Ureter (tissue), 1 donor: Measurements from ENCODE around the gene TBC1D5. TPM values are rescaled to one million over a fixed set of nuclear protein-coding genes. Genes with fewer than 3 reads are reported as not detected.

ENCODE experiments used
- DNase-seq: peaks from one replicate; pipeline ENCODE4 v3.0.0-alpha.2; 2020; ENCODE audit warnings: low spot score
- total RNA-seq: library from RNA; stranded (reverse); gene quantifications from one replicate; pipeline ENCODE4 v1.2.4, GENCODE V29; 2023
- donor health status: DM: yes; HTN: yes; CAD: no.

TBC1D5 gene
- total RNA-seq, 1 donor from 2014 or later: 87.1 TPM

DNA sequence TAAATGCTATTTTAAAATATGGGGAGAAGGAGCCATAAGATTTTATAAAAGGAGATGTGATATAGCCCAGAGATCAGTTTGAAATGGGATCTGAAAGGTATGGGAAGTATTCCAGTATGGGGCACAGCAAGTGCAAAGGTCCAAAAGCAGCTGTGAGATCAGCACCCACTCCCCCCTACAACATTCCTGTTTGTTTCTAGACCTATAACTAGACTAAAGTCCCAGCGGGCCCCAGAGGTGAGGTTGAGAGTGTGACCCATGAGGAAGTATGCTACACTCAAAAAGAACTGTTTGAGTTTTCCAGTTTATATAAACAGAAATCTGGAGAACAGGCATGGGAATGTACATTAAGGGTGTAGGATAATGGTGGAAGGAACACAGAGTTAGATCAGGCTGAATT lies 152.5 kb downstream of the TBC1D5 start:
- DNase-seq: no peak

DNA sequence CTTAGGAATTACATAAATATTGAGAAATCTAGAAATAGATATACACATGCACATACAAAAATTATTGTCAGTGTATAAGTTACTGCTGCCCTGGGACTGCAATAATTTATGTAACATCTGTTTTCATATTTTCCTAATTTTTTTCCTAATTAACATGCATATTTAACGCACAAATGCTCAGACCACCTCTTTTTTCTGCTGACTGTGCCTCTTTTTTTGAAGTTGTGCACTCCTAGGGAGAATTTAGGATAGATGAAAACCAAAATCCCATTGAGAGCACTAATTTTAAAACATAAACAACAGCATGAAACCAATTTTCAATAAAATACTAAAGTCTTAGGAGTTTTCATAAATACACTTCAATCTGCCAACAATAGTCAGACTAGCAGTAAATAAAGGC lies 154.0 kb downstream of the TBC1D5 start:
- no peak for DNase-seq

DNA sequence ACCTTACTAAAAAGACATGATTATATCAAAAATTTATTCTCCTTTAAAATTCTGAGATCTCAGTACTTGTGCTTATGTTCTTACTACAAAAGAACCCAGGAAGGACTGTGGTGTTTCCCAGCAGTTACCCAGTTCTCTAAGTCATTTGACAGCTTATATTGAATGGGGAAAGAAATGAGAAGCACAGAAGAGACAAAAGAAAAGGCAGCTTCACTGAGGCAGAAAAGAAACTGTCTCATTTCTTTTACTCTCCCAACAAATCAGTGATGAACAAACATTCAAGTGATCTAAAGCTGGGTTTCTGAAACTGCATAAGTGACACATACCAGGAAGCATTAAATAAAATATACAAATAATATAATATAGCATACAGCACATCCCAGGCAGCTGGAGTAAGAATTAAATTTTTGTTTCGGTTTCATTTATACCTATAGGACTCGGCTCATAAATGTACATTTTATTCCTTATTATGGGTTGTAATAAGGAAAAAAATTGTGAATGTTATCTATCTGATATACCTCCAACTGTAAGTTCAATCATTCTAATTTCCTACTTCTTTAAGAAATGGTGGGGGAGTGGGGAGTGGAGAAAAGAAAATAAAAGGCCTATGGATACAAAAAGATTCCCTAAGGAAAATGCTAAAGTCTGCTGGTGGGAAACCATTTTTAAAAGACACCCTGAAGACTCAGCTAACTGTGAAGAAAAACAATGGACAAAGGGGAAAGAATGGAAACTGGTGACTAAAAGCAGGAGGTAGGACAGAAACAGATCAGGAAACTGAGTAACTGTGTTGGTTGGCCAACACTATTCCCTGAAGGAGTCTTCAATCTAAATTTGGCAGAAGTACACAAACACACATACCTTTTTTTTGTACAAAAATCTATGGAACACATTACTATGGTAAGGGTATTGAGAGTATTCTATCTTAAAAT lies 156.8 kb downstream of the TBC1D5 start:
- DNase-seq: no peak

DNA sequence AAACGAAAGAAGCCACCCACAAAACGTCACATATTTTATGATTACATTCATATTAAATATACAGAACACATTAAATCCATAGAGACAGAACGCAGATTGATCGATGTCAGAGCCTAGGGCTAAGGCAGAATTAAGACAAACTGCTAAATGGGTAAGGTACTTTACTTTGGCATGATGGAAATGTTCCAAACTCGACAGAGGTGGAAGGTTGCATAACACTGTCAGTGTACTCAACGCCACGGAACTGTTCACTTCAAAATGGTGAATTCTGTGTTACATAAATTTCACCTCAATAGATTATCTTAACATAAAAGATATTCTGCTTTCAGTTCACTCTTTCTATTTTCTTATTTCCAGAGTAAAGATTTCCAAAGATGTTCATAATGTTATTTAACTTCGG lies 158.4 kb downstream of the TBC1D5 start:
- no peak for DNase-seq

DNA sequence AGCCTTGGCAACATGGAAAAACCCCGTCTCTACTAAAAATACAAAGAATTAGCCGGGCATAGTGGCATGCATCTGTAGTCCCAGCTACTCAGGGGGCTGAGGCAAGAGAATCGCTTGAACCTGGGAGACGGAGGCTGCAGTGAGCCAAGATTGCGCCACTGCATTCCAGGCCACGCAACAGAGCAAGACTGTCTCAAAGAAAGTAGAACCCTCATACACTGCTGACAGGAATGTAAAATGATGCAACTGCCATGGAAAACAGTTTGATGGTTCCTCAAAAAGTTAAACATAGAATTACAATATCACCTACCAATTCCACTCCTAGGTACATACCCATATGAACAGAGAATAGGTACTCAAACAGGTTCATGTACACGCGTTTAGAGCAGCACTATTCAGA lies 158.9 kb downstream of the TBC1D5 start:
- DNase-seq: no peak

DNA sequence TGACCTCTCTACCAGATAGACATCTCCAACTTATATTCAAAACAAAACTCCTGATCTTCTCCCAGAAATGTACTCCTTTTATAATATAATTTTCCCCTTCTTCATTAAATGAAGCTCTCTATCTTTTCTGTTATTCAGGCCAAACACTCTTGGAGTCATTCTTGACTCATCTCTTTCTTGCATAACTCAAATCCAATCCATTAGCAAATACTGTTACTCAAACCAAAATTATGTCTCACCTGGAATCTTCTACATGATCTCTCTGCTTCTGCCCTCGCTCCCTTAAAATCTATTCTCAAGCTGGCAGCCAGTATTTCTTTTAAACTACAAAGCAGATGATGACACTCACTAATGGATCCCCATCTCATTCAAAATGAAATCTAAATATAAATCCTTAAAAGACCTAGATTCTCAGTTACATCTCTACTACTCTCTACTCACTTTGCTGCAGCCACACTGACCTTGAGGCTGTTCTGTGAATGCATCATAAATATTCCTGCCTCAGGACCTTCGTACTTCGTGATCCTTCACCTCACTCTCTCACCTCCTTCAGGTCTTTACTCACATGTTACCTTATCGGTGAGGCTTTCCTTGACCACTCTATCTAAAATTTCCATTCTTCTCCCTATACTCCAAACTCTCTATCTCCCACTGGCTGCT lies 160.9 kb downstream of the TBC1D5 start:
- no peak for DNase-seq

DNA sequence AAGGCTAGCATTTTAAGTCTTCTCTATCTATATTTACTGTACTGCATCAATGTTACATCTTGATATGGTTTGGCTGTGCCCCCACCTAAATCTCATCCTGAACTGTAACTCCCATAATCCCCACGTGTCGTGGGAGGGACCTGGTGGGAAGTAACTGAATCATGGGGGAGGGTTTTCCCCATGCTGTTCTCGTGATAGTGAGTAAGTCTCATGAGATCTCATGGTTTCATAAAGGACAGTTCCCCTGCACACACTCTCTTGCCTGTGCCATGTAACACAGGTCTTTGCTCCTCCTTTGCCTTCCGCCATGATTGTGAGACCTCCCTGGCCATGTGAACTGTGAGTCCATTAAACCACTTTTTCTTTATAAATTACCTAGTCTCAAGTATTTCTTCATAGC lies 161.5 kb downstream of the TBC1D5 start:
- no peak for DNase-seq

DNA sequence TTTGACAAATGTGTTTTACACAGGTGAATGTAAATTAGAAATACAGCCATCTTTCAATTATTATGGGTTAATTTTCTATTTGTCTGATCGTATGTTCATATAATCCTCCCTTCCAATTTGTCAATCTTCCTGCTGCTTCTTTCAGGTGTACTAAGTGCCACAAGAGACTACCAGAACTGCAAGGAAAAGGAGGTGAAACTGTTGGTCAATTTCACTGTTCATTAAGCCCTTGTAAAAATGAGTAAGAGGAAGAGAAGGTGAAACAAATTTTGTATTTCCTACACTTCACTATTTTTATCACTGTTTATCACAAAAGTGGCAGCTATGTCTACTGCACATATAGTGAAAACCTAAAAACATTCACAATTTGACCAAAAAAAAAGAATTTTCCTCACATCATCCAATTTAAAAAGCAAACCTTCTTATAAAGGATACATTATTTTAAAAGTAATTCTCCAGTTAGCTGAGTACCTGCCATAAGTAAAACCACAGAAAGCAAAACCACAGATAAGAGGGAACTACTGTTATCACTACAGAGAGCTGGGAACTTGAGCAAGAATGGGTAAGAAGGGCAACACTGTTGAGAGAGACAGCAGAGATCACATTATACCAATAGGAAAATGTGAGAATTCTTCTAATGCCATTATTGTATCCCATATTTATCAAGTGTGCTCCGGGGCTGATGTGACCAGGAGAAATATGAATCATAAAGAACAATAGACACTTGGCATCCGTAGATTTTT lies 163.0 kb downstream of the TBC1D5 start:
- no peak for DNase-seq

DNA sequence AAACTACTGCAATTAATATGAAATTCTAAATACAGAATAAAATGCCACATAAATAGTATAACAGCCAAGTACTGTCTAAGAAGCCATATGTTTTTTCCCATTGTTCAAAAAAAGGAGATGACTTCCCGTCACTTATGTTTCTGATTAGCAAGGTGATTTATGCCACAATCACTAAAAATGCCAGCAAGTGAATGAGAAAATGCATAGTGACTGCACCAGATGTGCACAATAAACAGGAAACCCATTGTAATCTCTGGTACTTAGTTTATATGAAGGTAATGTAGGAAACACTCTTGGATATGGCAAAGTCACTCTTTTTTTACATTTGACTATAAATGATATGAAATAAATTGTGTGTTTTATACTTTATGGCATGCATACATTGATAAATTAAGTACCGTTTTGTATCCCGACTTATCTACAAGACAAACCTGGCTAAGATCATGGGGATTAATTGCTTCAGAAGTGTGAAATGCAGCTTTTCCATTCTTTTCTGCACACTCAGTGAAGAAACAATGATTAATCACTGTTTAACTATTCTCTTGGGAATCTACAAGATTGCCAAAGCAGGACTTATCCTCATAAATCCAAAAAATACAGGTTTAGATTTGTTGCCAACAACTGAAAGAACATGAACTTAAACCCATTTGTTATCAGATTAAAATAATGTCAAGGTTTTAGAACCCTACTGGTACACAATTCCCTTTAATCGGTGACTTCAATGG lies 164.5 kb downstream of the TBC1D5 start:
- DNase-seq: no peak

DNA sequence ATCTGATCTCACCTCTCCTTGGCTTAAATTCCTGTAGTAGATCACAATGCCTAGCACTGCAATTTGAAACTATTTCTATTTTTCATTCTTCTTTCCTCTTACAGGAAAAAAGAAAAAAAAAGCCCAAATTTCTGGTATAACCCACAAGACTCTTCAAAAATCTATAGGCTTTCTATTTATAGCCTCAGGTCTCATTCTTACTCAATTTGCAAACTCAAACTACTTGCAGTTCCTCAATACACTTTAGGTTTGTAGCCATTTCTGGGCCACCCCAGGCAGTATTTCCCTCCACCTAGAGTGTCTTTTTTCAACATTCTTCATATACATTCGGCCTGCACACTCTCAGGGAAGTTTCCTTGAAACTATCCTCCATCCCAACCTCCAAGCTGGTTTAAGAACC lies 169.0 kb downstream of the TBC1D5 start:
- no peak for DNase-seq

DNA sequence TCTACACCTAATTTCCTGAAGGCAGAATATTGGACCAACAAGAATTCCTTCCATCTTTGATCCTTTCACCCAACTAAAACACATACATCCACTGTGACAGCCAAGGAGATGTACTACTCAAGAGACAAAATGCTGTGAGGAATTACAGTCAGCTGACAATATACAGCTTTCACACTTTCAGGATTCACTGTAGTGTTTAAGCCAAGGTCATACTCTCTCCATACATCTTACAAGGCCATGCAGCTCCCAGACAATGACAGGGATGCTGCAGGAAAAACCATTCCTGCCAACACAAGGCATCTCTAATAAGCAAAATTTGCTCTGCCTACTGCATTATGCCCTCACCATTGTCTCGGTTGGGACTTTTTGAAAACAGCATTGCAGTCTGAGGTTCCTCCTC lies 170.7 kb downstream of the TBC1D5 start:
- DNase-seq: no peak

DNA sequence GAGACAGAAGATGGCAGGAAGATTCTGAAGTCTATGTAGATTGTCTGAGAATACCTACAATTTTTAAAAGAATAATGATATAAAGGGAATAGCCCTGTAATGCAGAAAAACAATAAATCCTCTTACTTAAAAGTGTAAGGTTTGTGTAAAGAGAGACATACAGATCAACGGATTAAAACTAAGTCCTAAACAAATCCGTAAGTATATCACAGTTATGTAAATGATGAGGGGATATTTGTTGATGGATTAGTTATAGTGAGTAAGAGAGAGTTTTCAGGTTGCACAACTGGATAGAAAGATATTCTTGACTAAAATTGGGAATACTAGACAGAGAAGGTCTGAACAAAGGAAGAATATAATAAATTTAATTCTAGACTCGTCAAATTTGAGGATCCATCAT lies 179.6 kb downstream of the TBC1D5 start:
- no peak for DNase-seq

DNA sequence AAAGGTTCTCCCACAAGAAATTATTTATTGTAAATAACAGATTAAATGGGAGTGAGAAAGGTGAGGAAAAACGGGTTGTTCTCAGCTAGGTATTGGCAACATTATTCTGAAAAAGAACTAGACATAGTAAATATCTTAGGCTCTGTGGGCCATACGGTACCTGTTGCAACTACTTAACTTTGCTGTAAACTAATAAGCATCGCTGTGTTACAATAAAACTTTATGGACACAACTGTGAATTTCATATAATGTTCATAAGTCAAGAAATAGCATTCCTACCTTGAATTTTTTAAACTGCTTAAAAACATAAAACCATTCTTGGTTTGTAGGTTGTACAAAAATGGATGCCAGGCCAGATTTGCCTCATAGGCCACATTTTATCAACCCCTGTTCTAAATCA lies 183.9 kb downstream of the TBC1D5 start:
- no peak for DNase-seq

DNA sequence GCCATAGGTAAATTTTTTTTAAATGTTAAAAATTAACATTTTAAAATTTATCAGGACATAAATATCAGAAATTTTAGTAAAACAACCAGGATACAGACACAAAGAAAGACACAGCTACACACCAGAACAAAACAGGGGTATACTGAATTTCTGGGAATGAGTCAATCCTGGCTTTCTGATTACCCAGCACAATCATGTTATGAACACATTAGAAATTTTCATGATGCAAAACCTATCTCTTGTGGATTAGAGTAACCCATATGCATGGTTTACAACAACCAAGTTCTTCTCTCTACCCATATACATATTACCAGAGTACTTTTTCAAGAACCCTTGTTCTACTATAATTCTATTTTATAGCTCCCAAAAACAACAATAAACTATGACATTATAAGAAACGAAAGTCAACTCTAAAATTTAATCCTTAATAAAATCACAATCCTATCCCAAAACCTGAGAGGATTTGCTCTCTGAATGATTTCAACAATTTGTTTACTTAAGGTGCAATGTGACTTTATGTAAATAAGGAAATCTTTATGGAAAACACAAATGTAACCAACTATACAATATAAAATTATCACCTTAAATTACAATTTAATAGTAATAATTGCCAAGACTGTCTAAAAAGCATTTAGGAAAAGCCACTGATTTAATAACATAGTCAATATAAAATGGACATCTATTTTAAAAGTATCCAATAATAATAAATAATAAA lies 184.5 kb downstream of the TBC1D5 start:
- DNase-seq: no peak

DNA sequence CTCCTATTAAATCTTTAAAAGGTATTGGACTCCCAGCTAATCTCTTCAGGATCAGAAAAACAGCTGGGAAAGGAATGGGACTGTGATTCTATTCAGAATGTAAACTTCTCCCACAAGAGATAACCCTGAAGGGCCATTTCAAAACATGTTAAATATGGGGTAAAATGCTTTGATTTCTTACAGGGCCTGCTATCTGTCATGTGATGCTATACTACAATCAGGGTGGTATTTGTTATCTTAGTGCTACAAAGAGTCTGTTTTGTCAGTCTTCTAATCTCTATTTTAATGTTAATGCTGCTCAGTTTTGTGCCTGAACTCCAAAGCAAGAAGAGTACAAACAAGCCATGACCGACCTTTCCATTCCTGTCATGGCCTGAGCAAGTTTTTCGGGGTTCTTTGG lies 186.9 kb downstream of the TBC1D5 start:
- no peak for DNase-seq

DNA sequence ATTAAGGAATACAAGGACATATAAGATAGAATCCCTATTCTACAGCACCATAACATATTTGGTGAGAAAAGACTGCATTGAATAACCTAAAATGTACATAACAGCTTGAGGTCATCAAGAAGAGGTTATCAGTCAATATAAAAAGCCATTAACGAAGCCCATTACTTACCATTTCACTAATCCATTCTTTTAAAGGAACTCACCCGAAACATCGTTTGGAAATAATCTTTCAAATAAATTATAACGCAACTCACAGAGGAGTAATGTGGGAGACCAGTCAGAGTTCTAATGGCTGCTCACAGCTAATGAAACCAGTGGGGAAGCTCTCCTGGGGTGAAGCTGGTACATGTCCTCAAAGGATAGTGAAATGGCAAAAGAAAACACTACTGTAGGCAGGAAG lies 188.4 kb downstream of the TBC1D5 start:
- no peak for DNase-seq

DNA sequence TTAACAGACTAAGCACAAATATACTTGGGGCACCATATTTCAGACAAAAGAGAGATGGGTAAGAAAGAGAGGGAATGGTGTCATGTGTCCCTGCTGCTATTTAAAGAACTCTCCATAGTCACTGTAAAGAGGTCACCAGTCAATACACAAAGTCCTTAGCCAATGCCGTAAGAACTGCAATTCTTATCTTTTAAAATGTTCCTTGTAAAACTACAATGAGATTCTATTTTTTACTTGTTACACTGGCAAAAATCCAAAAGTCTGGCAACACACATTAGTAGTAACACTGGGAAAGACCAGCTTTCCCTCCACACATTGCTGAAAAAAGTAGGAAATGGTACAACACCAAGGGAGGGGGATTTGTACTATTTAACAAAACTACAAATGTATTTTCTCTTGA lies 189.4 kb downstream of the TBC1D5 start:
- no peak for DNase-seq

DNA sequence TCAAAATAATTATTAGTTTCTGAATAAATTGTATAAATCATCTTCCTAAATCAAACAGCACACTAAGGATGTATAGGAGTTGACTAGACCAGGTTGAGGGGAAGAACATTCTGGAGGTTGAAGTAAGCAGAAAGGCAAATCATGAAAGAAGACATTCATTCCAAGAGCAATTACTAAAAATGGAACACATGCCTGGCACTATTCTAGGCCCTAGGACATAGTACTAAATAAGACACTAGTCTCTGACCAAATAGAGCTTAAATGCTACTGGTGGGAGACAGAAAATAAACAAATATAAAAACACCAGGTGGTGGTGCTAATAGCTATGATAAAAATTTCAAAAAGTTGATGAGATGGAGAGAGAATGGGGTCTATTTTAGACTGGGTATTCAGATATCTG lies 190.1 kb downstream of the TBC1D5 start:
- no peak for DNase-seq

DNA sequence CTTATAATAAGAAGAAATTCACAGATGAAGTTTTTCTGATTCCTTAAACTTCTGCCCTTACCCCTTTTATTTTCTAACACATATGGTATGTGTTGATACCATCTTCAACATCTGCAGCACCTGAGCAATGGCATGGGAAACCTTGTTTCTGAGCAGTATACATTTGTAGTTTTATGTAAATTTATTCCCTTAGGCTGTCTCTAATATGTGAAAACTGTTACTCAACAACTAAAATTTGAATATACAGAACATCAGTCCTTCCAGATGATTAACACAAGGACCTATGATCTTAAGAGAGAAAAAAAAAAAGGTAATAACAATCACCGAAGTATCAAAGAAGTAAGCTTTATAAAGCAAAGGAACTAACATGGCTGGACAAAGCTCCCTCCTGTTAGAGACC lies 190.5 kb downstream of the TBC1D5 start:
- DNase-seq: no peak

DNA sequence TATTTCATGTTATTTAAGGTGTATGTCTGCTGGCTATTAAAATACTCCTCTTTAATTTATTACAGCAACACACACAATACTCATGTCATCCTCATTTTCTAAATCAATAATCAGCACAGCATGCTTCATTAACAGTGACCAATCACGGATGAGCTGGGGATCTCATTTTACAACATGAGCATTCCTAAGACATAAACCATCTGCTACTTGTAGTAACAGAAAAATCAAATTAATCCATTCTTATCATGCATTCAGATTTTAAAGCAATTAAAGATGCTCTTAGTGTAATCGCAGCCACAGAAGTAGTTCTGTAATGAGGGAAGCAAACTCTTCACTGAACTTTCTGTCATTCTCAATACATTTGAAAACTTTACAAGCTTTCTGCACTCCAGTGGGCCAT lies 191.1 kb downstream of the TBC1D5 start:
- DNase-seq: no peak

DNA sequence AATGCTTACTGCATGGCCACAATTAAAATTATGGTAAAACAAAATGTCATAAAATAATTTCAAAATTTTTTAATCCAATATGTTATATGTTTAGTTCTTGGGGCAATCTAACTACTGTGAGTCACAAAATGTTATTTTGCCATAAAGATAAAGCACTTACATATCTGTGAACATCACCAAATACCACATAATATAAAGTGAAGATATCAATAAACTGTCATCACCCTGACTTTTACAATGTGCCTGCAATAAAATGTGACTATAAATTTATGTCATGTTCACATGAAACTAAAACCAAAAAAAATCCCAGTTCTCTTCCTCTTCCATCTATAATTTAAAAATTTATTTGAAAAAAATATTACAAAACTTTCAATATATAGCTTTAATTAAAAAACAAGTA lies 191.8 kb downstream of the TBC1D5 start:
- DNase-seq: no peak
